Nephron (organoid): ENCODE data around the gene TMEM179.

Source experiments
- H3K27ac Mint-ChIP-seq, 3 experiments: 2 replicates each; pipeline ENCODE4 v1.8.0; 2020; ENCODE audit warnings: mixed read lengths in 3 of 3, mild to moderate bottlenecking in 2 of 3, moderate library complexity in 1 of 3
- H3K27me3 Mint-ChIP-seq: 2 replicates; pipeline ENCODE4 v1.8.0; 2021; ENCODE audit warnings: low read depth, mild to moderate bottlenecking, moderate library complexity, mixed read lengths
- H3K36me3 Mint-ChIP-seq: 2 replicates; pipeline ENCODE4 v1.8.0; 2020; ENCODE audit warnings: low read depth, mixed read lengths
- H3K4me1 Mint-ChIP-seq: 2 replicates; pipeline ENCODE4 v1.8.0; 2020; ENCODE audit warnings: mixed read lengths
- H3K4me3 Mint-ChIP-seq, 3 experiments: 2 replicates each; pipeline ENCODE4 v1.8.0; 2020; ENCODE audit warnings: mild to moderate bottlenecking in 3 of 3, mixed read lengths in 3 of 3, moderate library complexity in 2 of 3
- H3K9me3 Mint-ChIP-seq: 2 replicates; pipeline ENCODE4 v1.8.0; 2020; ENCODE audit warnings: mixed read lengths
- CTCF ChIP-seq, 3 experiments: fragments of 200-600 bp; sonication (generic); IDR thresholded peaks; one replicate each; pipeline ENCODE4 v1.5.0; 2021; ENCODE audit warnings: antibody characterized with exemption in 3 of 3; ENCODE audit not compliant: unreplicated experiment in 3 of 3

Gene TMEM179

GRCh38 chr14:104572668-104573067, 31.9 kb downstream of the TMEM179 start:
- TF ChIP-seq CTCF (IDR thresholded peaks at IDR 0.05; ENCODE audit: unreplicated experiment in 3 of 3) = no peak
- H3K9me3 Mint-ChIP-seq = no peaks in the 10 kb centered on the region
- peaks cover 21% of the 10 kb centered on the region for H3K27me3 Mint-ChIP-seq
- no peak overlapping the region for H3K4me3 Mint-ChIP-seq
- H3K27ac Mint-ChIP-seq = peak overlapping the region; percentile 35 to 84 (median 52)
- no peaks in the 10 kb centered on the region for H3K36me3 Mint-ChIP-seq
- H3K4me1 Mint-ChIP-seq = peaks cover 42% of the 10 kb centered on the region

- Mint-ChIP-seq H3K27me3 (peaks cover 21% of the 10 kb centered on the region), H3K36me3 (no peaks in the 10 kb centered on the region), H3K4me3 (no peak overlapping the region), H3K27ac (peak overlapping the region; percentile 35 to 84 (median 55)), H3K4me1 (peaks cover 47% of the 10 kb centered on the region), H3K9me3 (no peaks in the 10 kb centered on the region)
- no peak for TF ChIP-seq CTCF (IDR thresholded peaks at IDR 0.05; ENCODE audit: unreplicated experiment in 3 of 3)
Measured at GRCh38 chr14:104572024-104572626, 32.4 kb downstream of the TMEM179 start.

GRCh38 chr14:104571246-104571645, 33.3 kb downstream of the TMEM179 start:
- no peak for TF ChIP-seq CTCF (IDR thresholded peaks at IDR 0.05; ENCODE audit: unreplicated experiment in 3 of 3)
- peak overlapping the region in 1 of 3 experiments; percentile 5 for H3K4me3 Mint-ChIP-seq
- H3K9me3 Mint-ChIP-seq = no peaks in the 10 kb centered on the region
- H3K36me3 Mint-ChIP-seq = no peaks in the 10 kb centered on the region
- H3K27me3 Mint-ChIP-seq = peaks cover 22% of the 10 kb centered on the region
- H3K4me1 Mint-ChIP-seq = peaks cover 41% of the 10 kb centered on the region
- H3K27ac Mint-ChIP-seq = peak overlapping the region; percentile 55 to 77 (median 68)

GRCh38 chr14:104569435-104569834, 35.1 kb downstream of the TMEM179 start:
- Mint-ChIP-seq H3K4me1 (peaks cover 27% of the 10 kb centered on the region), H3K9me3 (no peaks in the 10 kb centered on the region), H3K27me3 (peaks cover 21% of the 10 kb centered on the region), H3K27ac (peak overlapping the region in 2 of 3 experiments; percentile 86 to 90), H3K4me3 (peak overlapping the region in 1 of 3 experiments; percentile 43), H3K36me3 (no peaks in the 10 kb centered on the region)
- TF ChIP-seq CTCF (IDR thresholded peaks at IDR 0.05; ENCODE audit: unreplicated experiment in 3 of 3) = no peak

GRCh38 chr14:104568620-104569019, 36.0 kb downstream of the TMEM179 start:
- H3K4me3 Mint-ChIP-seq = no peak overlapping the region
- no peak for TF ChIP-seq CTCF (IDR thresholded peaks at IDR 0.05; ENCODE audit: unreplicated experiment in 3 of 3)

GRCh38 chr14:104567957-104568225, 36.7 kb downstream of the TMEM179 start:
- H3K4me3 Mint-ChIP-seq = no peak overlapping the region
- TF ChIP-seq CTCF (IDR thresholded peaks at IDR 0.05; ENCODE audit: unreplicated experiment in 3 of 3) = no peak
- H3K9me3 Mint-ChIP-seq = no peaks in the 10 kb centered on the region
- peaks cover 22% of the 10 kb centered on the region for H3K27me3 Mint-ChIP-seq
- no peaks in the 10 kb centered on the region for H3K36me3 Mint-ChIP-seq
- peaks cover 17% of the 10 kb centered on the region for H3K4me1 Mint-ChIP-seq
- H3K27ac Mint-ChIP-seq = peak overlapping the region in 1 of 3 experiments; percentile 62

More at GRCh38 chr14:104568620-104569019, 36.0 kb downstream of the TMEM179 start:
- H3K27me3 Mint-ChIP-seq = peaks cover 22% of the 10 kb centered on the region
- peaks cover 20% of the 10 kb centered on the region for H3K4me1 Mint-ChIP-seq
- H3K36me3 Mint-ChIP-seq = no peaks in the 10 kb centered on the region
- no peaks in the 10 kb centered on the region for H3K9me3 Mint-ChIP-seq
- no peak overlapping the region for H3K27ac Mint-ChIP-seq
